Stimulated activated CD8-positive, alpha-beta memory T cell treated with anti-CD3 and anti-CD28 coated beads, Interleukin-15, amount 100 ng/mL, for 24 hours (primary cell): ENCODE results near the gene NOP9.
"Not testable (repeated sequence)": the region's sequence is repeated elsewhere in the genome, so short reads cannot be mapped to it uniquely, and the experiment has no call there.

ENCODE experiments used
- DNase-seq: peaks from one replicate; pipeline ENCODE4 v3.0.0-alpha.2; 2020; ENCODE audit warnings: low read depth

Gene NOP9

GRCh38 chr14:24349742-24350141 is 50.1 kb downstream of the NOP9 start:
- no peak for DNase-seq

- DNase-seq: no peak
Measured at GRCh38 chr14:24351517-24351916, 51.9 kb downstream of the NOP9 start.

GRCh38 chr14:24353559-24354481 is 54.2 kb downstream of the NOP9 start:
- DNase-seq: no peak

- not testable (repeated sequence) for DNase-seq
Measured at GRCh38 chr14:24354482-24354825, 54.8 kb downstream of the NOP9 start.

GRCh38 chr14:24355009-24355408 is 55.4 kb downstream of the NOP9 start:
- no peak for DNase-seq

- DNase-seq: no peak
Measured at GRCh38 chr14:24356208-24356607, 56.6 kb downstream of the NOP9 start.
